ENCODE results near the gene CCDC106.

DNA sequence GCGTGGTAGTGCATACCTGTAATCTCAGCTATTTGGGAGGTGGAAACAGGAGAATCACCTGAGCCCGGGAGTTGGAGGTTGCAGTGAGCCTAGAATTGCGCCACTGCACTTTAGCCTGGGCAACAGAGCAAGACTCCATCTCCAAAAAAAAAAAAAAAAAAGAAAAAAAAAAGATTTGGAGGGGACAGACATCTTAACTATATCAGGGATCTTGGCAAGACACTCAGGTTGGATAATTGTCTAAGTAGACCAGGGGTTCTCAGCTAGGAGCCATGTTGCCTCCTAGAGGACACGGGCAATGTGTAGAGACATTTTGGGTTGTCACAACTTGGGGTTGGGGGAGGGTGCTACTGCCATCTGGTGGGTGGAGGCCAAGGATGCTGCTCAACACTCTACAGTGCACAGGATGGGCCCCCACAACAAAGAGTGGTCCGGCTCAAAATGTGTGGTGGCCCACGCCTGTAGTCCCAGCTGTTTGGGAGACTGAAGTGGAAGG lies 9.1 kb upstream of the CCDC106 start:
- TF ChIP-seq POLR2AphosphoS5 (IDR thresholded peaks at IDR 0.05; ENCODE audit: low read depth, low read length) (peak; percentile 24; the same call in 1 of the 2 replicates), CTCF (IDR thresholded peaks at IDR 0.05) (peak; percentile 89), TCF7L2 (IDR thresholded peaks at IDR 0.05; ENCODE audit: low read depth, low read length) (no peak), SIN3A (IDR thresholded peaks at IDR 0.05; ENCODE audit: borderline replicate concordance, insufficient read depth, low read depth, low read length) (no peak)
- TF ChIP-seq, protein P1, sequence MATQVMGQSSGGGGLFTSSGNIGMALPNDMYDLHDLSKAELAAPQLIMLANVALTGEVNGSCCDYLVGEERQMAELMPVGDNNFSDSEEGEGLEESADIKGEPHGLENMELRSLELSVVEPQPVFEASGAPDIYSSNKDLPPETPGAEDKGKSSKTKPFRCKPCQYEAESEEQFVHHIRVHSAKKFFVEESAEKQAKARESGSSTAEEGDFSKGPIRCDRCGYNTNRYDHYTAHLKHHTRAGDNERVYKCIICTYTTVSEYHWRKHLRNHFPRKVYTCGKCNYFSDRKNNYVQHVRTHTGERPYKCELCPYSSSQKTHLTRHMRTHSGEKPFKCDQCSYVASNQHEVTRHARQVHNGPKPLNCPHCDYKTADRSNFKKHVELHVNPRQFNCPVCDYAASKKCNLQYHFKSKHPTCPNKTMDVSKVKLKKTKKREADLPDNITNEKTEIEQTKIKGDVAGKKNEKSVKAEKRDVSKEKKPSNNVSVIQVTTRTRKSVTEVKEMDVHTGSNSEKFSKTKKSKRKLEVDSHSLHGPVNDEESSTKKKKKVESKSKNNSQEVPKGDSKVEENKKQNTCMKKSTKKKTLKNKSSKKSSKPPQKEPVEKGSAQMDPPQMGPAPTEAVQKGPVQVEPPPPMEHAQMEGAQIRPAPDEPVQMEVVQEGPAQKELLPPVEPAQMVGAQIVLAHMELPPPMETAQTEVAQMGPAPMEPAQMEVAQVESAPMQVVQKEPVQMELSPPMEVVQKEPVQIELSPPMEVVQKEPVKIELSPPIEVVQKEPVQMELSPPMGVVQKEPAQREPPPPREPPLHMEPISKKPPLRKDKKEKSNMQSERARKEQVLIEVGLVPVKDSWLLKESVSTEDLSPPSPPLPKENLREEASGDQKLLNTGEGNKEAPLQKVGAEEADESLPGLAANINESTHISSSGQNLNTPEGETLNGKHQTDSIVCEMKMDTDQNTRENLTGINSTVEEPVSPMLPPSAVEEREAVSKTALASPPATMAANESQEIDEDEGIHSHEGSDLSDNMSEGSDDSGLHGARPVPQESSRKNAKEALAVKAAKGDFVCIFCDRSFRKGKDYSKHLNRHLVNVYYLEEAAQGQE (IDR thresholded peaks at IDR 0.05; ENCODE audit: insufficient read depth in 1 of 2, low read depth in 2 of 2, low read length in 1 of 2): no peak
